ENCODE results near the gene ALK.

The ALK gene

DNA sequence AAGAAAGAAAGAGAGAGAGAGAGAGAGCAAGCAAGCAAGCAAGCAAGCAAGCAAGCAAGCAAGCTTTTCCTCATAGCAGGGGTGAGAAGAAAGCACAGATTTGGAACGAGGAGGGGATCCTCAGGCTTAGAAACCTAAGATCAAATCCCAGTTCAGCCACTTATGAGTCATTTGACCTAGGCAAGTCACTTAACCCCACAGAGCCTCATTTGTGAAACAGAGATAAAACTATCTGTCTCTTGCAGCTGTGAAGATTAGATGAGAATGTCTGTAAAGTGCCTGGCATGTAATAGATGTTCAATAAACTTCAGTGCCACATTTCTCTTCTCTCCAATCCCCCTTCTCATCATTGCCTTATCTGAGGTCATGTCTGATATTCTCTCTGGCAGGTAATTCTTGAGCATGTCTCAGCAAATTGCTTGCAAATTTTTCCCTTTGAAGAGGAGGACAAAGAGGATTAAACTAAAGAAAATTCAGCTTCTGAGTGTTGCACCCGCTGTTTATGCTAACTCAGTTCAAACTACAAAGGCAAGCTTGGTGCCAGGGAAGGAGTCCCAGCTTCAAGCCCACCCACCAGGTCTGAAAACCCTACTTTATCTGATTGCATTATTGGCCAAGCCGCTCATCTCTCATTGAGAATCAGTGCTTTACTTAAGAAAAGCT, 20.3 kb downstream of the ALK start:
- no peak for DNase-seq

DNA sequence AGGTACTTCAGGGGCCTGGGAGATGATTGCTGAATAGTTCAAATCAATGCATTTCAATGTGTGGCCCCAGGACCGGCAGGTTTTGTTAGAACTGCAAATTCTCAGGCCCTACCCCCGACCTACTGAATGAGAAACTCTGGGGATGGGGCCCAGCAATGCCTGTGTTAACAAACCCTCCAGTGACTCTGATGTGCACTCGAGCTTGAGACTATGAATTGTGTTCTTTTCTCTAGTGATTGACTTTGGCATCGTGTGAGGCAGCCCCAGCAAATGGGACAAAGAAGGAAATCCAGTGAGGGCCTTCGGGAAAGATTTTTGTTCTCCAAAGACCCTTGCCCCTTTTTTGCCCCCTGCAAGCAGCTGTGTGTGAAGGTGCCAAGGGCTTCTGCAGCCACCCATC, 22.4 kb downstream of the ALK start:
- no peak for DNase-seq

DNA sequence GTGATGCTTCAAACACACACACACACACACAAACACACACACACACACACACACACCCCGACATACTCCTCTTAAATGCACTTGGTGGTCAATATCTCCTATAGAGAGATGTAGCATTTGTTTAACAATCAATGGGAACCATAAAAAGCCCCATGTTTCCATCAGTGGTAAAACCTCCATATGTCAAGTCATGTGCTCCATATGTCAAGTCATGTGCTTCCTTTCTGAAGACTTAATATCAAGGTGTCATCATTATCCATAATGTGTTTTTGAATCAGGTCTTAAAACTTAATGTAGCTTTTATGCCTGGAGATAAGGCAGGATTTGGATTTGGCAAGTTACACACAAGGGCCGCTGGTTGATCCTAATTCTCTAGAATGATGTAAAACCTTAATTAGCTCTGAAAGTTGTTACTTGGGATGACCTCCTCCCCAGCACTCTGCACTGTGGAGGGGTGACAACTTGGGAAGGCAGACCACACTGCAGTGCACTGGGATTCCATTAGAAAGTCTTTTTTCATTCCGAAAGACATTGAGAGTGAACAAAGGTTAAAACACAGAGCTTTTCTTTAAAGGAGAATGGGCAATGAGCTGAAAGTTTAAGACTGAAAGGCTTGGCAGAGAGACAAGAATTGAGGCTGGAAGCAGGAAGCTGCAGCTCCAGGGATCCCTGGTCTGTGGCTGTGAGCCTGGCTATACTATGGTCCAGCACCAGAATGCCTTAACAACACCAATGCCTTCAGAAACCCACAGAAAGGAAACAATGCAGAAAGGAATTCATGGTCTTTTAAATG, 26.4 kb downstream of the ALK start:
- DNase-seq = no peak

DNA sequence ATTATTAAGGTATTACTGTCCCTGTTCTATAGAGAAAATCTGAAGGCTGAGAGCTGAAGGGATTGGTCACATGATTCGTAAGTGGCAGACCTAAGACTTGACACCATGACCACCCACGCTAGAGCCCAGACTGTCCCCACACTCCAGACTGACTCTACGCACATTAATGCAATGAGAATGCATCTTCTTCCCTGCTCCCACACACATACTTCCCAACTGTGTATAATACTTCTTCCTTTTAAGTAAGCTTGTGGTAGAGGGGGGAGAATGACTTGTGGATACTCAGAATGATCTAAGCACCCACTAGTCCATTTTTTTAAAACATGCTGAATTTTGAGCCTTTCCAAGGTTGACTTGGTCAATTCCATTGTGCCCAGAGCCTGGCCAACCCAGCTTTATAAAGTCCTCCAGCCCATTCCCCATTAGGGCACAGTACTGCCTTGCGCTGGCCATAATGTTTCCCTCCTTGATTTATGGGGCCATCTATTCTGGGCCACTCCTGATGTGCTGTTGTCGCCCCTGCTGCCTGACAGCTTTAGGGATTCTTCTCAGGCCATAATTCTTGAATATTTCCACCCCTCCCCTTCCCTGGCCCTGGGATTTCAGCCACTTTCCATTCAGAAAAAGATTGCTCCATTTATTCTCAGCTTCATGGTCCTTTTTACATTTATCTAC, 28.7 kb downstream of the ALK start:
- DNase-seq = no peak

DNA sequence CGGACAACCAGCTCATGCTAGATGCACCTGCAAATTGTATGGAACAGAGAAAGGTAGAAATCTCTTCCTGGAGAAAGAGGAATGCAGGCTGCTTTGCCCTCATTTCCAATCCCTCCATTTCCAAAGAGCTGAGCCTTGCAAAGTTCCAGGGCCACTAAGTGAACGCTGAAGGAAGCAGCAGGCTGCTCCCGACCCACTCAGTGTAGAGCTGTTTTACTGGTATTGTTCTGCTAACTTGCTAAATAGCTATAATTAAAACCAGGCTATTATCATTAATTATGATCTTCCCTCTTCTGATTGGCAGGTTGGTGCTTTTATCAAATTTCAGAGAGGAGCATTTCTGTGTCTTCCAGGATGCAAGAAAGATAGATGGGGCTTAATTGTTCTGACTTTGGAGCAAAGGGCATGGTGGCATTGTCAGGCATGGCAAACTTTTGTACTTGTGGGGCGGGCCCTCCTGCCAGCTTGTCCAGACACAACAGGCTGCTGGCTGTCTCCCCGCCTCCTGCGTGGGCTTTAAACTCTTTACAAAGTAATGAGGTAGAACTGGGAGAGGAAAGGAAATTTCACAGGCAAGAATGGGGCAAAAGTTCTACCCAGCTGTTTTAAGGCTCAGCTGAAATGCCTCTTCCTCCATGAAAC, 40.2 kb downstream of the ALK start:
- DNase-seq = no peak

DNA sequence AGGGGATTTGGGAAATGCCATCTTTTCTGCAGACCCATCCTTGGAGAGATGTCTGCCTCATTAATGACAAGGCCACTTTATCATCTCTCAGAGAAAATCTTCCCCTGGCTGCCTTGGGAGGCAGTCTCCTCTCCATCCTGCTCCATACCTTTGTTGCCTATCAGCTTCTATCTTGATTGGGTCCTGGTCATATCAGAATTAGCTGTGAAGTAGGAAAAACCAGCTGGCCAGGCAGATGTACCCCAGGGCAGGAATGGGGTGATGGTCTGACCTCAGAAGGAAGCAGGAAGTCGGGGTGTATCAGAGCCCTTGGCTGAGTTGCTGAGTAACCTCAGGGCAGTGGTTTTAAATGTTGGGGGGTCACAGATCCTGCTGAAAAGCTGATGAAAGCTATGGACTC, 41.3 kb downstream of the ALK start:
- no peak for DNase-seq

DNA sequence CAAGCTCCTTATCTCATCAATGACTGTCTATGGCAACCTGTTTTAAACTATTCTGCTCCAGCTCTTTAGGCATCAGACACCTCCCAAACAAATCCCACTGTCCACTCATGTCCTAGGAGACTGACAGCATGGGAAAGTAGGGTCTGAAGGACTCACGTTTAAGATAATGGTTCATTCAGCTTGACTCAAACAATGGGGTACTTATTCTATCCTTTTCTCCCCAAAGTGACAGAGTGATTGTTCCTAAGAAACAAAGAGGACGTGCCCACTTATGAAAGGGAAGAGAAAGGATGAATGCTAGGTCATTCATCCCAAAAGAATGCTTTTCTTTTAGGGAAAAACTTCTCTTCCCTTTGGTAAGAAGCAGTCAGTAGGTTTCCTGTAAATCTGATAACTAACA, 41.9 kb downstream of the ALK start:
- no peak for DNase-seq

DNA sequence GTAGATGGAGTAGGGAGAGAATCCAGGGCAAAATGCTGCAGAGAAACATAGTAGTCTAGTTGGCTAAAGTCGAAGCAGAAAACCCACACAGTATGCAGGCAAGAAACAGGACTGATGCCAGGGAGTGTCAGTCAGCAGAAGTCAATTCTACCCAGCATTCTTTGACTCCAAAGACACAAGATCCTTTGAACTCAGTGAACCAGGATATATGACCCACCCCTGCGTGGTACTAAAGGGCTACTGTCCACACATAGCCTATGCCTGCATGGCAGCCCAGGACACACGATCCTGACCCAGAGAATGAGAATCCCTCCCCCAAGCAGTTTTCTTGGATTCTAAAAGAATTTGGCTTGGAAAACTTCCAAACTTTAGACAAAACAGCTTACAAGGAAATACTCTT, 42.5 kb downstream of the ALK start:
- no peak for DNase-seq

DNA sequence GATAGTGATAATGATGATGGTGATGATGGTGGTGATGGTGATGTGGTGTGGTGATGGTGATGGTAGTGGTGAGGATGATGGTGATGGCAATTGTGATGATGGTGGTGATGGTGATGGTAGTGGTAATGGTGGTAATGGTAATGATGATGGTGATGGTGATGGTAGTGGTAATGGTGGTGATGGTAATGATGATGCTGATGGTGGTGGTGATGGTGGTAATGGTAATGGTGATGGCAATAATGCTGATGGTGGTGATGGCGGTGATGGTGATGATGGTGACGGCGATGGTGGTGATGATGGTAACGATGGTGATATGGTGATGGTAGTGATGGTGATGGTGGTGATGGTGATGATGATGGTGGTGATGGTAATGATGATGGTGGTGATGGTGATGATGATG, 45.0 kb downstream of the ALK start:
- no peak for DNase-seq

DNA sequence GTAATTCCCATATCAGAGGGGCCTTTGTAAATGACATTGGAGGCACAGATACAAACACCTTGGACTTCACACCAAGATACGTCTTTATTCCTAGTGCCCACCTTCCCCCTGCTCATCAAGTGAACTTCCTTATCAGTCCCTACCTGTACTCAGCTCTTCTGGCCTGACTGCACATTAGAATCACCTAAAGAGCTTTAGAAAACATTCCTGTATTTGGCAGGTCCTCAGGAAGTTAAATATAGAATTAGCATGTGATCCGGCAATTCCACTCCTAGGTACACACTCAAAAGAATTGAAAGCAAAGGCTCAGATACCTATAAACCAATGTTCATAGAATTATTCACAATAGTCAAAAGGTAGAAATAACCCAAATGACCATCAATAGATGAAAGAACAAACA, 46.6 kb downstream of the ALK start:
- no peak for DNase-seq

DNA sequence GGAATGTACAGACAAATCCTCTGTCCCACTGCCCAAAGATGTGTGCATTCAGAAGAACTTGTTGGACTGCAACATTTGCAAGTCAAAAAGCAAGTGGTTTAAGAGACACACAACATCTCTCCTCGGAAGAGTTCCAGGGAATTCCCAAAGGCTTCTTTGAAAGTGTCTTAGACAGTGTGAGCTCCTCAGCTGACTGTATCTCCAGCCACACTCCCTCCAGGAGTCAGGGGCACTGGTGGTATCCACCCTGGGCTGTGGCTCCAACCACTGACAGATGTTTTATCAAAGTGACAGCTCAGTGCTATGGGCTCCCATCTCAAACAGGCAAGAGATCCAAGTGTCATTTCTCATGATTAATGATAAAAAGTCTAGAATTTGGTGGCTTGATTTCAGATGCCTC, 48.5 kb downstream of the ALK start:
- no peak for DNase-seq

DNA sequence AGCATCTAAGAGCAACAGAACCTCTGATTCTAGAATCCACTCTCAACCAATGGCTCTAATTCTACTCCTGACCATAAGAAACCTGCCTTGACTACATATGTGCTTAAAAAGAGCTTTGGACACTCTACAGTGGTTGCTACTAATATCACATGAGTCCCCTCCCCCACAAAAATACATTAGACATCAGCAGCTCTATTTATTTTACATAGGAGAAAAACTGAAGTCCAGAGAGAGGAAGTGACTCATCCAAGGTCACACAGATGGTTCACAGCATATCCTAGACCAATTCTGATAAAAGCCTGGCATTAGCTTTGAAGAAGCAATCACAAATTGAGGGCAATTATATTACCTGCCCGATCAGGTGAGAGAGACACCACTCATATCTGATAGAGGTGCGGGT, 49.8 kb downstream of the ALK start:
- no peak for DNase-seq

DNA sequence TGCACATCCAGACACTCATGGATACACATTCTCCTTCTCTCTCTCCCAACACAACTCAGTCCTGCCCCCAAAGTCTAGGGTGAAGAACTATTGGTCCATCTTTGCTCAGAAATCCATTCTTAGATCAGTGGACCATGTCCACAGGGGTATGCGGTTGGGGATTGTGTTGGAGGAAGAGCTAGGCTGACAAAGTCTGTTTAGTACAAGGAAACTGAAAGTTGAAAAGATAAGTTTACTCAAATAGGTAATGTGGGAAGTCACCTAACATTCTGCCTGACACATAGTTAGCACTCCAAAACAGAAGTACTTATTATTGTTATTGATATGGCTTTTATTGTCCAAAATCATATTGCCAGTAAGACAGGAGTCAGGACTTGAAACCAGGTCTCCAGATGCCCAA, 55.9 kb downstream of the ALK start:
- DNase-seq = no peak

DNA sequence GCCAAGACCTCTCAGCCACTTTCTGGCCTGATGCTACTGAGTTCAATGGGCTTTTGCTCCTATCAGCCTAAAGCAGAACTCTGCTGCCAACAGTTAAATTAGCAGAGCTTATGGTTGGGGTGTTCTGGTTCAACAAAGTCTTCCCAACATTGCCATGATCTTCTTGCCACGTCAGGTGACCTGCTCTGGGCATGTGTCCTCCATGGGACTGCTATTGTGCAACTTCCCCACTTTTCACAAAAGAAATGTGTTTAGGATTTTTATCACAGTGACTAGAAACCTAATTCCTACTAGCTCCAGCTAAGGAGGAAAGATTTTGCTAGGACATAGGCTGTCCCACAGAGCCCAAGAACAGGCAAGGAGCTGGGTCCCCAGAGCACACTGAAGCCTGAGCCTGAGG, 56.4 kb downstream of the ALK start:
- DNase-seq = no peak

DNA sequence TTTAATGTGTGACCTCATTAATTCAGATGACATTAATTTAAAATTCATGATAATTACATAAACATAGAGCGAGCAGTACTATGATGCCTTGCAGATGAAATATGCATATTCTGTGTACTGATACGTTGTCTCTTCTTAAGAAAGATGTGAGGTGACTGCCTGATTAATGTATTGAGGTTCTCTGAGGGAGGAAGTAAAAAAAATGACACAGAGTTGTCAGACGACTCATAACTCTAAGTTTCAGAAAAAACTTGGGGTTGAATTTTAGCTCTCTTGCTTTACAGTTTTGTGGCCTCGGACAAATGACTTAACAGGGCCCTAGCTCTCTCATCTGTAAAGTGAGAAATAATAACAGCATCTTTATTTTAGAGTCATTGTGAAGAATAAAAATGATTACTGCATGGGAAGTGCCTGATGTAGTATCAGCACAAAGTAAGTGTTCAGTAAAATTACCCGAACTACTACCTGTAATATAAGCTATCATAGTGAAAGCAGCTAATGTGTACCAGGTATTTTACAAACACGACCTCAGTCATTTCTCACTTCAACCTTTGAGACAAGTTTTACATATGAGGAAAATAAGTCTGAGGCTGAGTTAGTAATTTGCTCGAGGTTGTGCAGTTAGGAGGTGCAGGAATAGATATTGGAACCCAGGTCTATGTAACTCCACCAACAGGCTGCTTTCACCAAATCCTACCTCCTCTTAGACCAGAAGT, 65.3 kb downstream of the ALK start:
- DNase-seq = no peak

DNA sequence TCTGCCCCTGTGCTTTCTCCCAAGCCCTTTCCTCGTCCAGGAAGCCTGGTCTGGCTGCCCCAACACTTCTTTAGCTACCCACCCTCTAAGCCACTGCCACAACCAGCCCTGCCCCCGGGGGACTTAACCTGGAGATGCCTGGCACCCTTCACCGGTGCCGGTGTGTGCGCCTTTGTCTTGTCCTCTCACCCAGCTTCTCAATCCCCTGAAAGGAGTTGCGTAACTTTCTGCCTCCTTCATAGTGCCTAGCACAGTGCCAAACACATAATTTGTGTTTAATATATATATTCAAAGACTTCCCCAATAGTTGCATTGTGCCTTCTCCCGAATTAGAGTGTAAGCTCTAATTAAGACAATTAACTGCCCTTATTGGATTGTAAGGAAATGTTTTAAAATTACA, 70.6 kb downstream of the ALK start:
- DNase-seq = no peak

DNA sequence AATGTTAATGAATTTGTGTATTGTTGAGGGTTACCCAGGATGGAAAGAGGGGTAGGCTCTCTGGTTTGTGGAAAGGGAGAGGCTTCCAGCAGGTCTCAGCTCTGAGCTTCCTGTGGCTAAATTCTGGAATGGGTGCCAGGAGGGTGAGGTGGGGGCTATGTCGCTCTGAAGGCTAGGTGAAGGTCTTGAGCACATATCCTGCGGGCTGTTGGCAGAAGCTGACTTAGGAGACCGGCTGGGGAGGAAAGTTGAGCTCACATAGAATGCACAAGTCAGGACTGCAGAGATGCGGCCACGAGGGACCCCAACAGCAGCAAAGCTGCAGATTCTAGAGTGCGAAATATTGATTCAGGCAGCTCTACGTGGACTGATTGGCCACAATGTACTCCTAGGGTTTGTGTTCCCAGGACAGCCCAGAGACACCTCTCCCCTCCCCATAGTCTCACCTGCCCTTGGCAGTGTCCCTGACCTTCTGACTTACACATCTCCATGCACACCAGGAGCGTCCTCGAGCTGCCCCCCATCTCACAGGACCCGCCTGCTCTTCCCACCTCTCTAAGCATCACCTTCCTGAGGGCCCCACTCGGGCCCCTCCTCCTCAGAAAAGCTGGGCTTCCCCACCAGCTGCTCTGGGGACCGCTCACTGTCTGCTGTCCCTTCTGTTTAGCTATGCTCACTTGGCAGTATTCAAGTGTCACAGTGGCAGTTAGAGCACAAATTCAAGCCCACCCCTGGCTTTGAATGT, 72.6 kb downstream of the ALK start:
- no peak for DNase-seq

DNA sequence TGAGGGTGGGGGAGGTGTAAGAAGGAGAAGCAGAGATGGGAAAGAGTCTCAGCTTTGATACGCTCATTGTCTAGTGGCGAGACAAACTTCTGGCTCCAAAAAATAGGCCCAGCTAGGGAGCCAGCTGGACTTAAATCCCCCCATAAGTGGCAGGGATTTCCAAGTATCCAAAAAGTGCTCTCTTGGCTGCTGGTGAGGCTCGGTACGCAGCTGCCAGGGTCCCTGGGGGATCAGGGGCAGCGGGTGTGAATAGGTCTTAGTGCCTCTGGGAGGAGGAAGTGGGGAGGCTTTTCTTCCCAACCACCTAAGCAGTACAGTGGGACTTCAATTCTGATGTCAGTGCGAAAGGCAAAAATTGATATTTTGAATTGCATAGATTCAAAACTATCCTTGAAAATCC, 73.5 kb downstream of the ALK start:
- no peak for DNase-seq

DNA sequence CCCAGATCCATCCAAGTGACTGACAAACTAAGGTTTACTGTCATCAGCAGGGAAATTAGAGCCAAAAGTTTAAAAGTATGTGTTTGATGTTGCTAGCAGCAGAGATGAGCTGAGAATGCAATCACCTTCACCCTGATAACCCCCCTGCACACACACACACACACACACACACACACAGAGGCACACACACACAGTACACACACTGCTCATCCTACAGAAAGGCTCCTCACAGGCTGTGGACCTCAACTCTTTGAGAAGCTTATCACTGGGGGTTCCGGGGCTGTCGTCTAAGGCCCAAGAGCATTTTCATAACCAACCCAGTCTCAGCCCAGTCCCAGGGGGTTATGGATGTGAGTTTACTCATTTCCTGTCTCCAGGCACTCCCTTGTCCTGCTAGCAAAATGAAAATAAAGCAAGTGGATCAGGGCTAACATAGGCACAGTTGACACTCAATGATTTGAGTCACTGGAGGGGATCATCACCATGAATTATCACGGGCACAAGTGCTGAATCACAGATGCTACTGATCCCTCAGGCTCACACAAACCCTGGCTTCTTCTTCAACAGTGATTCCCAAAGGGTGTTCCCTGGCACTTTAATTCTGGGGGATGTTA, 76.6 kb downstream of the ALK start:
- DNase-seq = no peak

DNA sequence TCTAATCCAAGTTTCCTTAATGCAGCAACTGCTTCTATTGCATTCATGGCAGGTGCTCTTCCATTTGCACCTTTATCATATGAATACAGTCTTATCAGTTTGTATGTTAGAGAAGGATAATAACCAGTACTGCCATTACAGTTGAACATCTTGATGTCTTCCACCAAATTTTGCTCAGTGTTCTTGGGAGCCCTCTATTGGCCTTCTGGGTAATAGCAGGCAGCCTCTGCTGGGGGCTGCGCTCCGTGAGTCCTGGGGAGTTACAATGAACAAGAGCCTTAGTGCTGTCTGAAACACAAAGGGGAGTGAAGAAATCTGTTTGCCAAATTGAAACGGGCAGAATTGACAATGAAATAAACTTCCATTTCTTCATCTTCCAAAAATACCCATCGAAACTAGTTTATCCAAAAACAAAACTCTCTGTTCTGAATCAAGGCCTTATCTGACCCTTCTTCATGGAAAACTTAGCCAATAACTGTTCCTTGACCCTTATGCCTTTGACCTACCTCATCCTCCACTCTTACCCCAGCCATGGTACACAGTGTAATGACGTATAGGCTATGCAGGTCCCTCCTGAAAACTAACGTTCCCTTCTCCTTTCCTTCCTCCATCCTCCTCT, 79.9 kb downstream of the ALK start:
- DNase-seq = peak in 1 of 2 donors; percentile 4

DNA sequence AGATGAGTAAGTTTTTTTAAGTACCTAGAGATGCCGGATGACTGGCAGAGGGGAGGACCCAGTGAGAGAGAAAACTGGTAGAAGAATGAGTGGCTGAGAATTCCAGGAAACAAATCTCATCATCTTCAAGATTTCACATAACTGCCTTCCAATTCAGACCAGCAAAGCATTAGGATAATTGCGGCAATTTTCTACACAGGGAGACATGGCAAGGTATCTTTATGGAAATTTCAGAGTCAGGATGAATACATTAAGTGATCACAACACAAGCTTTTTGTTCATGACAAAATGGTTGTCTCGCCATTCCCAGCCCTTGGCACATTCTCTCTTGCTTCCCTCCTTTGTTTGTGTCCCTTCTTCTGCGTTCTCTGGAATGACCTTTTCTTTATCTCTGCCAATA, 82.1 kb downstream of the ALK start:
- no peak for DNase-seq
